ENCODE data around the gene INPP5D. TPM values are rescaled to one million over a fixed set of nuclear protein-coding genes. Genes with fewer than 3 reads are reported as not detected.

INPP5D gene
- total RNA-seq, 1 experiment from 2014 or later: 12.7 TPM

- Histone ChIP-seq H3K4ac (ENCODE audit: low read depth, low read length) (no peak overlapping the region), H2AFZ (ENCODE audit: low read length) (no peak overlapping the region), H3K23ac (ENCODE audit: insufficient read length, low read depth, low read length) (no peak overlapping the region), H3K4me1 (ENCODE audit: insufficient read depth, low read length) (no peaks in the 10 kb centered on the region), H3T11ph (ENCODE audit: low read length) (no peak overlapping the region), H2BK20ac (ENCODE audit: low read depth, low read length, poor library complexity, severe bottlenecking) (no peak overlapping the region), H2BK12ac (ENCODE audit: insufficient read length, low read depth, low read length) (no peak overlapping the region), H3K23me2 (ENCODE audit: insufficient read length, low read depth, low read length, poor library complexity, severe bottlenecking) (no peaks in the 10 kb centered on the region), H4K8ac (replicated peaks; ENCODE audit: insufficient read length, low read depth, low read length) (no peak overlapping the region), H4K91ac (ENCODE audit: insufficient read length, low read depth, low read length) (no peak overlapping the region), H3K9me3 (ENCODE audit: control insufficient read depth, low read depth, low read length) (no peaks in the 10 kb centered on the region), H2BK120ac (ENCODE audit: low read depth, low read length, poor library complexity, severe bottlenecking) (no peak overlapping the region), H3K27ac (ENCODE audit: insufficient read length, low read depth, low read length) (no peak overlapping the region), H2AK5ac (ENCODE audit: insufficient read length, low read length) (no peak overlapping the region), H3K27me3 (ENCODE audit: insufficient read depth, low read length) (no peaks in the 10 kb centered on the region), H3K56ac (ENCODE audit: insufficient read length, low read depth, low read length) (no peak overlapping the region), H3K79me1 (ENCODE audit: insufficient read depth, low read depth, low read length, poor library complexity, severe bottlenecking) (no peaks in the 10 kb centered on the region), H2BK15ac (ENCODE audit: low read depth, low read length) (no peak overlapping the region), H3K9ac (ENCODE audit: extremely low read depth, insufficient read length, low read length) (no peak overlapping the region), H3K18ac (ENCODE audit: insufficient read length, low read depth, low read length) (no peak overlapping the region), H4K5ac (ENCODE audit: insufficient read length, low read depth, low read length) (no peak overlapping the region), H2BK5ac (ENCODE audit: insufficient read length, low read length) (no peak overlapping the region), H3K79me2 (ENCODE audit: insufficient read depth, low read length) (no peaks in the 10 kb centered on the region), H4K20me1 (ENCODE audit: control insufficient read depth, insufficient read depth, insufficient read length) (no peaks in the 10 kb centered on the region), H3K14ac (ENCODE audit: insufficient read depth, low read length) (no peak overlapping the region), H3K4me2 (ENCODE audit: insufficient read depth, insufficient read length, low read length) (no peak overlapping the region)
- H3K9me3 Mint-ChIP-seq: 0 out of 5 replicates have a peak, but pooled peaks cover 0 to 2% of the 10 kb centered on the region in 2 experiments
- H3K27ac Mint-ChIP-seq: no peak overlapping the region
- no peaks in the 10 kb centered on the region for H3K4me1 Mint-ChIP-seq
- DNase-seq: peak; percentile 75
- H3K4me3 Mint-ChIP-seq: no peak overlapping the region
- TF ChIP-seq, protein P1, sequence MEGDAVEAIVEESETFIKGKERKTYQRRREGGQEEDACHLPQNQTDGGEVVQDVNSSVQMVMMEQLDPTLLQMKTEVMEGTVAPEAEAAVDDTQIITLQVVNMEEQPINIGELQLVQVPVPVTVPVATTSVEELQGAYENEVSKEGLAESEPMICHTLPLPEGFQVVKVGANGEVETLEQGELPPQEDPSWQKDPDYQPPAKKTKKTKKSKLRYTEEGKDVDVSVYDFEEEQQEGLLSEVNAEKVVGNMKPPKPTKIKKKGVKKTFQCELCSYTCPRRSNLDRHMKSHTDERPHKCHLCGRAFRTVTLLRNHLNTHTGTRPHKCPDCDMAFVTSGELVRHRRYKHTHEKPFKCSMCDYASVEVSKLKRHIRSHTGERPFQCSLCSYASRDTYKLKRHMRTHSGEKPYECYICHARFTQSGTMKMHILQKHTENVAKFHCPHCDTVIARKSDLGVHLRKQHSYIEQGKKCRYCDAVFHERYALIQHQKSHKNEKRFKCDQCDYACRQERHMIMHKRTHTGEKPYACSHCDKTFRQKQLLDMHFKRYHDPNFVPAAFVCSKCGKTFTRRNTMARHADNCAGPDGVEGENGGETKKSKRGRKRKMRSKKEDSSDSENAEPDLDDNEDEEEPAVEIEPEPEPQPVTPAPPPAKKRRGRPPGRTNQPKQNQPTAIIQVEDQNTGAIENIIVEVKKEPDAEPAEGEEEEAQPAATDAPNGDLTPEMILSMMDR (conservative IDR thresholded peaks at IDR 0.05): peak; percentile 52
- no CpG with 5 or more reads among the region's 9 CpGs for WGBS (ENCODE audit: extremely low coverage, insufficient read length, low lambda C conversion rate)
- H3K36me3 Mint-ChIP-seq (ENCODE audit: insufficient read depth in 1 of 3, low read depth in 3 of 3): no peaks in the 10 kb centered on the region
- 0 out of 2 replicates have a peak, but pooled peaks cover 1% of the 10 kb centered on the region for H3K27me3 Mint-ChIP-seq (ENCODE audit: low read depth)
These were observed 175.8 kb downstream of the INPP5D start for GRCh38 chr2:233235977-233236376.
